IPS-11a (cell line): Measurements from ENCODE around the gene NARS2.
"Not testable (repeated sequence)": the region's sequence is repeated elsewhere in the genome, so short reads cannot be mapped to it uniquely, and the experiment has no call there.

Experiments
- H3K4me3 ChIP-seq: one replicate; pipeline ENCODE4 v1.5.1; 2013; ENCODE audit warnings: low read depth, low read length, control low read depth

NARS2 gene

GRCh38 chr11:78547931-78548705 lies 26.5 kb downstream of the NARS2 start:
- no peak overlapping the region for H3K4me3 ChIP-seq

GRCh38 chr11:78542007-78542406 lies 32.7 kb downstream of the NARS2 start:
- no peak overlapping the region for H3K4me3 ChIP-seq

GRCh38 chr11:78541537-78541936 lies 33.1 kb downstream of the NARS2 start:
- H3K4me3 ChIP-seq, result no peak overlapping the region

DNA sequence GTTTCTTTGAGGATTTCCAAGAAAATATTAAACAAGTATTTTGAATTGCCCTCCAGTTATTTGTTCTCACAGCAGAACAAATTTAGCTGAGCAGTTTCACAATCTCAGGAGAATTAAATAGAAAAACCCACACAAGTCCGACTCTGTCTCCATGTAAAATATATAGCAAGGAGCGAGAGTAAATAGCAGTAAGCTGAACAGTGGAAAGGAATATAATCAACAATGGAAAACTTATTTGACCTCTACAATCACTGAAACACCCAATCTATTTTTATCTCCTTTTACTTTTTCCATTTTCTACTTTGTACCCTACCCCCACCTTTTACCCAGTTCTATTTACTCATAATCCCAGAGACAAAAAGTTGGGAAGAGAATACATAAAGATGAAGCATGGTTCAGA lies 34.4 kb downstream of the NARS2 start:
- no peak overlapping the region for H3K4me3 ChIP-seq

DNA sequence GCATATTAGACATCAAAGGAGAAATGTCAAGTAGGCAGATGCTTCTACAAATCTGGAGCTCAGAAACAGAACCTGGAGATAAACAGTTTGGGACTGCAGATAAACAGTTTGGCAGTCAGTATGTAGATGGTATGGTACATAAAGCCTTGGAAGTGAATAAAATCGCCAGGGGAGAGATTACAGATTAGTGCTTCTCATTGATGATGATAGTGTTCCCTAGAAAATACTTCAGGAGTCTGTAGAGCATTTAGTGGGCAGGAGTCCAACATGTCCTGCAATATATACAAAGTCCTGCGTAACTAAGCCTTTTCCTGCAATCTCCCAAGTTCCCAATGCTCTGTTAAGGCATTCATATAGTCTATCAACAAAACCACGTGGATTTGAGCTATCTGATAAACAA lies 35.2 kb downstream of the NARS2 start:
- no peak overlapping the region for H3K4me3 ChIP-seq

- H3K4me3 ChIP-seq, result no peak overlapping the region
Measured at GRCh38 chr11:78536933-78537332, 37.7 kb downstream of the NARS2 start.

GRCh38 chr11:78535920-78536319 lies 38.7 kb downstream of the NARS2 start:
- H3K4me3 ChIP-seq, result no peak overlapping the region

DNA sequence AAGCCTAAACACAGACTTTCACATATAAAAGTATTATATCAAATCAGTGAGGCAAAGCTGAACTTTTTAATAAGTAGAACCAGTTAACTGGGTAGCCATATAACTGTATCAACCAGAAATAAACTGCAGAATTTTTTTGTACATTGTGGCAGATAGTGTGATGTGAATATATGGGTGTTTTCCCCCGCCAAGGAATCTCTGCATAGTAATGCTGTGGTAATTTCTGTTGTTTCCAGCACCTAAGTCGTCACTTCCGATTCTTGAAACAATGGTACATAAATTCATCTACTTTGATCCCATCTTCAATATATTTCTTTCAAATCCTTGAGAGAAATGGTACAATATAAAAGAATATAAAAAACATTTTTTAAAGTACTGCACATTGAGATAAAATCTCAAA lies 39.6 kb downstream of the NARS2 start:
- H3K4me3 ChIP-seq, result no peak overlapping the region

DNA sequence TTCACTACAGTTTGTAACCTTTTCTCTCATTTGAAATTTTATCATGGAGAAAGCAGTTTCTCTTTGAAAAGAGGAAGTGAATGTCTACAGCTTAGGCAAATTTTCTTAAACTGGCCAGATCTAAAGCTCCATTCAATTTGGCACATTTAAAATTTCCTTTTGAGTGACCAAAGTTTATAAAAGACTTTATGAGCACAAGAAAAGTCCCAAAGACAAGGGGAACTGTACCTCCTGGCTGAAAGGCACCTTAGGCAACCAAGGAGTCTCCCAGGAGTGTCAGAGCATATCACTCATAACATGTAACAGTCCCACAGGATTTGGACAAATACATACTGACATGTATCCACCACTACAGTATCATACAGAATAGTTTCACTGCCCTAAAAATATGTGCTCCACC lies 41.3 kb downstream of the NARS2 start:
- no peak overlapping the region for H3K4me3 ChIP-seq

GRCh38 chr11:78532991-78533390 lies 41.7 kb downstream of the NARS2 start:
- no peak overlapping the region for H3K4me3 ChIP-seq

- no peak overlapping the region for H3K4me3 ChIP-seq
Measured at GRCh38 chr11:78526497-78527146, 48.0 kb downstream of the NARS2 start.

DNA sequence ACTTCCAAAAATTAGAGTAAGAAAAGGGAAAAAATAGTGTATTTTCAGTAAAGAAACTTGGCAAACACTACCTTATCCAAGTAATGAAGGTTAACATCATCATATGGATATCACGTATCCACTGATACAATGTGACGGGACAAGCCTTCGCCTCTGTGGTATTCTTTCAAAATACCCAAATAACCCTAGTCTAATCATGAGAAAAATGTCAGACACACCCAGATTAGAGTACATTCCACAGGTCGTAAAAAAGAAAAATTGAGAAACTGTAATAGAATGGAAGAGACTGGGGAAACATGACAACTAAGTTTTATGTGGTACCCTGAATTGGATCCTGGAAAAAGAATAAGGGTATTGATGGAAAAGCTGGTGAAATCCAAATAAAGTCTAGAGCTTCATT lies 48.9 kb downstream of the NARS2 start:
- H3K4me3 ChIP-seq, result no peak overlapping the region

DNA sequence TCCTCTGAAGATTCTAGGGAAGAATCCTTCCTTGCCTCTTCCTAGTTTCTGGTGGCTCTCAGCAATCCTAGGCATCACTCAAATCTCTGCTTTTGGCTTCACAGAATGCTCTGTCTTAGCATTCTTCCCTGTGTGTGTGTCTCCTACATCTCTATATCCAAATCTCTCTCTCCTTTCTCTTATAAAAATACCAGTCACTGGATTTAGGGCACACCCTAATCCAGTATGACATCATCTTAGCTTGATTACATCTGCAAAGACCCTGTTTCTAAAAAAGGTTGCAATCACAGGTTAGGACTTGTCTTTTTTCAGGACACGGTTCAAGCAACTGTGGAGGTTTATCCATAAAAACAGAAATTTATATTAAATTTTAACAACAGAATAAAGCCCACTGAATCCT lies 54.4 kb downstream of the NARS2 start:
- H3K4me3 ChIP-seq, result no peak overlapping the region

DNA sequence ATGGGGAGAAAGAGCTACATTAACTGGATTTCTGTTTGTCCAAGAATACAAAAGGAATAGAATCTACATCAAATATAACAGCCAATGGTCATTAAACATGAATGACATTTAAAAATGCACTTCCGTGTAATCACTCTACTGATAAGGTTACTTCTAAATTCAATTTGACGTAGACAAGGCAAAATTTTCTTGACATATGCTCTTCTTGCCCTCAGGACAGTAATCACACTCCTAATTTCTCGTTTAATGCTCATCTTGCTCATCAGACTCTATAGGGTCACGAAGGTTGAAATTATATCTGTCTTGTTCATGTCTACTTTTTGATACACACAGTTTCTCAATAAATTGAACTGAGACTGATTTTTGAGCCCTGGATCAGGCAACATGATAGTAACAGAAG lies 58.4 kb downstream of the NARS2 start:
- H3K4me3 ChIP-seq, result no peak overlapping the region

GRCh38 chr11:78514922-78515502 lies 59.7 kb downstream of the NARS2 start:
- H3K4me3 ChIP-seq, result no peak overlapping the region

- H3K4me3 ChIP-seq, result not testable (repeated sequence)
Measured at GRCh38 chr11:78513085-78513484, 61.6 kb downstream of the NARS2 start.

- H3K4me3 ChIP-seq, result no peak overlapping the region
Measured at GRCh38 chr11:78510597-78510996, 64.1 kb downstream of the NARS2 start.

DNA sequence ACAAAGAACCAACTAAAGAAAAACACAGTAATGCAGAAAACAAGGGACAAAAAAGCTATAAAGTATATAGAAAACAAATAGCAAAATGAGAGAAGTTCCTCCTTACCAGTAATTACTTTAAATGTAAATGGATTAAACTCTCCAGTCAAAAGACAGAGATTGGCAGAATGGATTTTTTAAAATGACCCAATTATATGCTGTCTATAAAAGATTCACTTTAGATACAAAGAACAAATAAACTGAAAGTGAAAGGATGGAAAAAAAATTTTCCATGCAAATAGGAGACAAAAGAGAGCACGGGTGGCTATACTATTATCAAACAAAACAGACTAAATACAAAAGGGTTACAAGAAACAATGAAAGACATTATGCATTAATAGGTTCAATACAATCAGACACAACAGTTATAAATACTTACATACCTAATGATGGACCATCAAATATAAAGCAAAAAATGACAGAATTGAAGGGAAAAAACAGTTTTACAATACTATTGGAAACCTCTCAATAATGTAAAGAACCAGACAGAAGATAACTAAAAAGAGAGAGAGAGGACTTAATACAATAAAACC lies 64.6 kb downstream of the NARS2 start:
- no peak overlapping the region for H3K4me3 ChIP-seq

- no peak overlapping the region for H3K4me3 ChIP-seq
Measured at GRCh38 chr11:78504708-78505107, 70.0 kb downstream of the NARS2 start.

DNA sequence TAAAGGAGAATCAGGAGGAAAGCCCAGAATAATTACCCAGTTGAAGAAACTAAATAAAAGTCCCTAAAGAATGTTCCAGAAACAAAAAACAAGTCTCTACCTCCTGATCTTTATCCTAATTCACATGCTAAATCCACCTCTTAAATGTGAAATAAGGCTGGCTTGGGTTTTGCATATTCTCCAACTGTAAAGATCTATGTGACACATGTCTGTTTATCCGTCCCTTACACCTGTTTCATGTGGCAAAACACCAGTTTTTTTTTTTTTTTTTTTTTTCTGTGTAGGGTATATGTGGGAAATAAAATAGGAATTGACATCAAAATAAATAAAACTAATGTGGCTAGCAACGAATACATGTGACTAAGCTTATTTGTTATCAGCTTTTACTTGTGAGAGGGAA lies 70.5 kb downstream of the NARS2 start:
- no peak overlapping the region for H3K4me3 ChIP-seq

DNA sequence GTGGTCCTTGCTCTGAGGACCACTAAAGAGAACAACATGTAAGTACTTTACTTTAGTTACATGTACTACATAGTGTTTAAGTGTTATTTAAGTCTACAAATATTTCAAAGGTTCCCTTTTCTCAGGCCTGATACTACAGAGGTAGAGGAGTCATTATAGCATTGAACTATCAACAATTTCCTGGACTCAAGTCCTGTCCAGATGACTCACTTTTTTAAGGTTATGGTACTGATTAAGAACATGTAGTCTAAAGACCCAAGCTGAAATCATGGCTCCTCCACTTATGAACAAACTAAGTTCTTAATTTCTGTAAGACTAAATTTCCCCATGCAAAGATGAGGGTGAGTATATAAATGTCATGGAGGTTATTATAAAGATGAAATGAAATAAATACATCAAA lies 74.7 kb downstream of the NARS2 start:
- no peak overlapping the region for H3K4me3 ChIP-seq

DNA sequence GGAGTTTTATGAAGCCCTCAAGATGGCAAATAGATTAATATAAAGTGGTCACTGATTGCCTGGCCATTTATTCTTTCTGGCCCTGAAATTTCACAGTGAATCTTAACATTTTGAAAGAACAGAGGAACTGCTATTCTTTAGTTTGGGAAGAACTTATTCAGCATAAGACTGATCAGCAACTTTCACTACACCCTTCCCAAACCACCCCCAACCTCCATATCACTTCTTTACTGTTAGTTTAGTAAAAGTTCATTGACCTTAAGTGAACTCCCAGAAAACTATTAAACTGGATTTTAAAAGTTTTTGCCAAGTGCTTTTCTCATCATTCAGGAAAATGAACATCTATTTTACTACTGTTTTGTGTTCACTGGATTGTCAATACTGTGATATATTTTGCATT lies 77.4 kb downstream of the NARS2 start:
- H3K4me3 ChIP-seq, result no peak overlapping the region
